Epithelial cell of proximal tubule (primary cell): ENCODE data around the gene STIMATE. TPM values are rescaled to one million over a fixed set of nuclear protein-coding genes. Genes with fewer than 3 reads are reported as not detected.

ENCODE experiments used
- DNase-seq: peaks from one replicate; pipeline ENCODE4 v3.0.0-alpha.2; 2011; ENCODE audit warnings: low read depth
- H3K4me3 ChIP-seq: 2 replicates; pipeline ENCODE4 v1.5.1; 2011; ENCODE audit warnings: low read depth, mild to moderate bottlenecking, low read length
- CTCF ChIP-seq: conservative IDR thresholded peaks from 2 replicates; pipeline ENCODE4 v1.5.1; 2012; ENCODE audit warnings: low read depth, mild to moderate bottlenecking, low read length
- total RNA-seq: library from RNA; depleted of rRNA; stranded (reverse); fragments of >200 nt; gene quantifications from 2 replicates; pipeline ENCODE4 v1.2.3, GENCODE V29; 2015

The STIMATE gene
- total RNA-seq, 1 donor from 2014 or later: 7.7 TPM

GRCh38 chr3:52809149-52809548, 88.2 kb downstream of the STIMATE start:
- no peak overlapping the region for H3K4me3 ChIP-seq
- no peak for DNase-seq
- no peak for TF ChIP-seq CTCF

- TF ChIP-seq CTCF: no peak
- DNase-seq: no peak
- H3K4me3 ChIP-seq: no peak overlapping the region
These were observed 91.9 kb downstream of the STIMATE start for GRCh38 chr3:52805270-52806039.

GRCh38 chr3:52801839-52802238, 95.5 kb downstream of the STIMATE start:
- no peak for TF ChIP-seq CTCF

GRCh38 chr3:52800079-52800478, 97.3 kb downstream of the STIMATE start:
- no peak for TF ChIP-seq CTCF
- no peak overlapping the region for H3K4me3 ChIP-seq
- DNase-seq: no peak

More at GRCh38 chr3:52801839-52802238, 95.5 kb downstream of the STIMATE start:
- H3K4me3 ChIP-seq: no peak overlapping the region
- DNase-seq: no peak

GRCh38 chr3:52798978-52799476, 98.3 kb downstream of the STIMATE start:
- DNase-seq: no peak
- no peak overlapping the region for H3K4me3 ChIP-seq
- TF ChIP-seq CTCF: peak; percentile 68

- no peak for TF ChIP-seq CTCF
- DNase-seq: no peak
These were observed 98.9 kb downstream of the STIMATE start for GRCh38 chr3:52798376-52798977.

More at GRCh38 chr3:52798376-52798977, 98.9 kb downstream of the STIMATE start:
- H3K4me3 ChIP-seq: no peak overlapping the region
